Measurements from ENCODE around the gene SLC30A7.

DNA sequence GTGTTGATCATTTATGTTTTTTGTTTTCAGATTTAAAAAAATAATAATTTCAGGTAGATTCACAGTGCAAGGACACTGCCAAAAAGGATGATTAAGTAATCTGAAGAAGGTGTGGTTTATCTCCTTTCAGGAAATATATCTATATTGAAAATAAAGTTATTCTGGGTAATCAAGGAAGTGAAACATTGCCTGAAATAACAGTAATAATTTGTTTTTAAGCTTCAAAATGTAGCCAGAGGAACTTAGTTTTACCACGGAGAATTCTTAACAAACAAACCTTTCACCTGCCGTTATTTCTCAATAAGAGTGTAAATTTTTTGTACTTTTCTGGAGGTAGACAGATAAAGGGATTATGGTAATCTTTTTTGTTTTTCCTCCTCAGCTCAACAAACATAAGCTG lies 132.6 kb downstream of the SLC30A7 start:
- TF ChIP-seq, protein P1, sequence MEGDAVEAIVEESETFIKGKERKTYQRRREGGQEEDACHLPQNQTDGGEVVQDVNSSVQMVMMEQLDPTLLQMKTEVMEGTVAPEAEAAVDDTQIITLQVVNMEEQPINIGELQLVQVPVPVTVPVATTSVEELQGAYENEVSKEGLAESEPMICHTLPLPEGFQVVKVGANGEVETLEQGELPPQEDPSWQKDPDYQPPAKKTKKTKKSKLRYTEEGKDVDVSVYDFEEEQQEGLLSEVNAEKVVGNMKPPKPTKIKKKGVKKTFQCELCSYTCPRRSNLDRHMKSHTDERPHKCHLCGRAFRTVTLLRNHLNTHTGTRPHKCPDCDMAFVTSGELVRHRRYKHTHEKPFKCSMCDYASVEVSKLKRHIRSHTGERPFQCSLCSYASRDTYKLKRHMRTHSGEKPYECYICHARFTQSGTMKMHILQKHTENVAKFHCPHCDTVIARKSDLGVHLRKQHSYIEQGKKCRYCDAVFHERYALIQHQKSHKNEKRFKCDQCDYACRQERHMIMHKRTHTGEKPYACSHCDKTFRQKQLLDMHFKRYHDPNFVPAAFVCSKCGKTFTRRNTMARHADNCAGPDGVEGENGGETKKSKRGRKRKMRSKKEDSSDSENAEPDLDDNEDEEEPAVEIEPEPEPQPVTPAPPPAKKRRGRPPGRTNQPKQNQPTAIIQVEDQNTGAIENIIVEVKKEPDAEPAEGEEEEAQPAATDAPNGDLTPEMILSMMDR (IDR thresholded peaks at IDR 0.05; ENCODE audit: low read depth, low read length, missing input control): no peak
- no peak for TF ChIP-seq GABPA (IDR thresholded peaks at IDR 0.05 in 1 of 2, conservative IDR thresholded peaks at IDR 0.05 in 1 of 2)

All from liver (tissue), 3 donors.